BE2C (cell line): ENCODE data around the gene PTGR2.

Experiments
- DNase-seq: peaks from one replicate; pipeline ENCODE4 v3.0.0-alpha.2; 2020
- H3K27me3 ChIP-seq: fragments of 250-450 bp; sonication (Bioruptor Pico); 2 replicates; pipeline ENCODE4 v1.5.1; 2020; ENCODE audit warnings: mild to moderate bottlenecking
- H3K36me3 ChIP-seq: fragments of 250-450 bp; sonication (Bioruptor Pico); 2 replicates; pipeline ENCODE4 v1.5.1; 2020; ENCODE audit warnings: mild to moderate bottlenecking
- H3K4me1 ChIP-seq: fragments of 250-450 bp; sonication (Bioruptor Pico); 2 replicates; pipeline ENCODE4 v1.5.1; 2020
- H3K4me3 ChIP-seq: 2 replicates; pipeline ENCODE4 v1.5.1; 2011; ENCODE audit warnings: low read depth, low read length
- H3K9me3 ChIP-seq: fragments of 250-450 bp; sonication (Bioruptor Pico); 2 replicates; pipeline ENCODE4 v1.5.1; 2020
- CTCF ChIP-seq: IDR thresholded peaks from 2 replicates; pipeline ENCODE4 v1.5.1; 2012; ENCODE audit warnings: mild to moderate bottlenecking, low read depth, low read length

The PTGR2 gene

GRCh38 chr14:73810478-73811163, 41.0 kb upstream of the PTGR2 start:
- DNase-seq = no peak

GRCh38 chr14:73811164-73811503, 40.5 kb upstream of the PTGR2 start:
- H3K4me1 ChIP-seq = no peaks in the 10 kb centered on the region
- DNase-seq = no peak
- no peaks in the 10 kb centered on the region for H3K27me3 ChIP-seq
- no peaks in the 10 kb centered on the region for H3K9me3 ChIP-seq
- no peak overlapping the region for H3K4me3 ChIP-seq
- TF ChIP-seq CTCF = no peak
- no peaks in the 10 kb centered on the region for H3K36me3 ChIP-seq

More at GRCh38 chr14:73810478-73811163, 41.0 kb upstream of the PTGR2 start:
- TF ChIP-seq CTCF = no peak
- H3K4me3 ChIP-seq = no peak overlapping the region
- no peaks in the 10 kb centered on the region for H3K36me3 ChIP-seq
- no peaks in the 10 kb centered on the region for H3K27me3 ChIP-seq
- no peaks in the 10 kb centered on the region for H3K4me1 ChIP-seq
- H3K9me3 ChIP-seq = no peaks in the 10 kb centered on the region

DNA sequence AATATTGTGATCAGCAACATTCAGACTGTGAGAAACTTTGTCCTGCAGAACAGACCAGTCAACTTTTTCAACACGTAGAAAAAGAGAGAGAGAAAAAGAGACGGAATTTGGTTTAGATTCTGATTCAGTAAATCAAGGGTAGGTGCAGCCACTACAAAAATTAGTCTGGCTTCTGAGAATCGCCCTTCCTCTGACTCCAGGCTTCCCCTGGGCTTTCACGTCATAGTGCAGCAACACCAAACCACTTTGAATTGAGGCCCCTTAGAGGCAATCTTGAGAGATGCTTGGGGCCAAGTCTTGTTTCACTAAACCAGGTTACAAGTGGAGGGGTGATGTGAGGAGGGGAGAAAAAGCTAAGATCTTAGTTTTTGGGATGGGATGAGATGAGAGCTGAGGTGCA, 37.5 kb upstream of the PTGR2 start:
- TF ChIP-seq CTCF = no peak
- Histone ChIP-seq H3K9me3 (no peaks in the 10 kb centered on the region), H3K36me3 (no peaks in the 10 kb centered on the region), H3K27me3 (no peaks in the 10 kb centered on the region), H3K4me3 (no peak overlapping the region), H3K4me1 (no peaks in the 10 kb centered on the region)
- no peak for DNase-seq

DNA sequence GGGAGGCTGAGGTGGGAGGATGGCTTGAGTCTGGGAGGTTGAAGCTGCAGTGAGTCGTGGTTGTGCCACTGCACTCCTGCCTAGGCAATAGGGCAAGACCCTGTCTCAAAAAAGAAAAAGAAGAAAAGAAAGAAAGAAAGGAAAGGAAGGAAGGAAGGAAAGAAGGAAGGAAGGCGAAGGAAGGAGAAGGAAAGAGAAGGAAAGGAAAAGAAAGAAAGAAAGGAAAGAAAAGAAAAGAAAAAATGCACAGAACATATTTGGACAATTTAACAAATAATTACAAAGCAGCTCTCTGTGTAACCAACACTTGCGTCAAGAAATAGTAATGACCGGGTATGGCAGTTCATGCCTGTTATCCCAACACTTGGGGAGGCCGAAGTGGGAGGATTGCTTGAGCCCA, 35.8 kb upstream of the PTGR2 start:
- Histone ChIP-seq H3K27me3 (no peaks in the 10 kb centered on the region), H3K4me1 (no peaks in the 10 kb centered on the region), H3K36me3 (no peaks in the 10 kb centered on the region), H3K9me3 (no peaks in the 10 kb centered on the region), H3K4me3 (no peak overlapping the region)
- no peak for DNase-seq
- no peak for TF ChIP-seq CTCF

- no peaks in the 10 kb centered on the region for H3K36me3 ChIP-seq
- no peak overlapping the region for H3K4me3 ChIP-seq
- no peak for DNase-seq
- no peaks in the 10 kb centered on the region for H3K9me3 ChIP-seq
- no peak for TF ChIP-seq CTCF
- H3K27me3 ChIP-seq = no peaks in the 10 kb centered on the region
- H3K4me1 ChIP-seq = no peaks in the 10 kb centered on the region
Observed at GRCh38 chr14:73816393-73816816, 35.2 kb upstream of the PTGR2 start.

DNA sequence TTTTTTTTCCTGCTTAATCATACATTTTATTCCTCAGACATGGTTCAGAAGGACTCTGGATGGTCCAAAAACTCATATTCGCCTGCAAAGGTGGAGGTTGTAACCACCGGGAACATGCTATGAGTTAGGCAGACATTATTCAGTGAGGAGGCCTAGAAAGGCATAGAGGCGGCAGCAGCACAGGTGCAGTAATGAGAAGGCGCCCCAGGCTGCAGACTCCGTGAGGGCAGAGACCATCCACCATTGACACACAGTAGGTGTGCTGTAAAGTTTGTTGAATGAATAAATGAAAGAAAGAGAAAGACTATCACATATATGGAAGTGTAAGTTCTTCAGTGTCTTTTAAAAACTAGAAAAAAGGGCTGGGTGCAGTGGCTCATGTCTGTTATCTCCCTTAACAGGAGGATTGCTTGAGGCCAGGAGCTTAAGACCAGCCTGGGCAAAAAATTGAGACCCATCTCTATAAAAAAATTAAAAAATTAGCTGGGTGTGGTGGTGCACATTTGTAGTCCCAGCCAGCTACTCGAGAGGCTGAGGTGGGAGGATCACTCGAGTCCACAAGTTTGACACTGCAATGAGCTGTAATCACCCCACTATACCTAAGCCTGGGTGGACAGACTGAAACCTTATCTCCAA, 34.5 kb upstream of the PTGR2 start:
- DNase-seq = no peak
- TF ChIP-seq CTCF = no peak
- Histone ChIP-seq H3K4me3 (no peak overlapping the region), H3K36me3 (no peaks in the 10 kb centered on the region), H3K9me3 (no peaks in the 10 kb centered on the region), H3K4me1 (no peaks in the 10 kb centered on the region), H3K27me3 (no peaks in the 10 kb centered on the region)
